ENCODE results near the gene NOC4L.

Gene NOC4L

GRCh38 chr12:132156573-132157325 is 12.5 kb downstream of the NOC4L start:
- Mint-ChIP-seq H3K27ac (no peak overlapping the region), H3K4me1 (peaks cover 11% of the 10 kb centered on the region), H3K36me3 (ENCODE audit: low read depth) (no peaks in the 10 kb centered on the region), H3K4me3 (no peak overlapping the region), H3K9me3 (no peaks in the 10 kb centered on the region), H3K27me3 (ENCODE audit: low read depth, poor library complexity) (peaks cover 5% of the 10 kb centered on the region)
- no peak for DNase-seq
- TF ChIP-seq CTCF (IDR thresholded peaks at IDR 0.05) = no peak

- TF ChIP-seq CTCF (IDR thresholded peaks at IDR 0.05) = no peak
- Mint-ChIP-seq H3K4me1 (peaks cover 11% of the 10 kb centered on the region), H3K36me3 (ENCODE audit: low read depth) (no peaks in the 10 kb centered on the region), H3K4me3 (no peak overlapping the region), H3K27ac (no peak overlapping the region), H3K9me3 (no peaks in the 10 kb centered on the region), H3K27me3 (ENCODE audit: low read depth, poor library complexity) (peaks cover 9% of the 10 kb centered on the region)
- DNase-seq = no peak
These were observed 13.6 kb downstream of the NOC4L start for GRCh38 chr12:132157733-132158409.

- no peaks in the 10 kb centered on the region for H3K9me3 Mint-ChIP-seq
- H3K4me3 Mint-ChIP-seq = no peak overlapping the region
- no peak for DNase-seq
- peaks cover 14% of the 10 kb centered on the region for H3K27me3 Mint-ChIP-seq (ENCODE audit: low read depth, poor library complexity)
- no peaks in the 10 kb centered on the region for H3K36me3 Mint-ChIP-seq (ENCODE audit: low read depth)
- H3K4me1 Mint-ChIP-seq = peaks cover 11% of the 10 kb centered on the region
- H3K27ac Mint-ChIP-seq = no peak overlapping the region
- no peak for TF ChIP-seq CTCF (IDR thresholded peaks at IDR 0.05)
These were observed 14.7 kb downstream of the NOC4L start for GRCh38 chr12:132158677-132159554.

DNA sequence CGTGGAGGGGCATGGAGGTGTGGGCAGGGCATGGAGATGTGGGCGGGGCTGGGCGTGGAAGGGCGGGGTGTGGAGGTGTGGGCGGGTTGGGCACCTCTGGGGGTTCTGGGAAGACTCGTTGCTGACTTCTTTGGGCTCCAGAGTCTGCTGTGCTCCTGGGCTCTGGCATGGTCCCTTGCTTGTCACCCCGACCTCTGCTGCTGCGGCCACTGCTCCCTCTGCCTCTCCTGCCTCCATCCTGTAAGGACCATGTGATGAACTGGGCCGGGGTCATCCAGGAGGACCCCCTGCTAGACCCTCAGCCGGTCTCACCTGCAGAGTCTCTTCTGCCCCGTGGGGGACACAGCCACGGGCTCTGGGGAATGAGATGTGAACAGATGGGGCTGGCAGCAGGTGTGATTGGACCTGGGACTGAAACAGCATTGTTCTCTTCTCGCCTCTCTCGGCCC is 15.3 kb downstream of the NOC4L start:
- Mint-ChIP-seq H3K27ac (no peak overlapping the region), H3K4me1 (peaks cover 5% of the 10 kb centered on the region)

GRCh38 chr12:132160016-132160415 is 15.8 kb downstream of the NOC4L start:
- TF ChIP-seq CTCF (IDR thresholded peaks at IDR 0.05) = no peak
- Mint-ChIP-seq H3K4me3 (no peak overlapping the region), H3K4me1 (peaks cover under 1% of the 10 kb centered on the region), H3K27me3 (ENCODE audit: low read depth, poor library complexity) (peaks cover 20% of the 10 kb centered on the region), H3K9me3 (no peaks in the 10 kb centered on the region), H3K36me3 (ENCODE audit: low read depth) (no peaks in the 10 kb centered on the region), H3K27ac (no peak overlapping the region)
- no peak for DNase-seq

More for the DNA sequence above, 15.3 kb downstream of the NOC4L start:
- Mint-ChIP-seq H3K36me3 (ENCODE audit: low read depth) (no peaks in the 10 kb centered on the region), H3K27me3 (ENCODE audit: low read depth, poor library complexity) (peaks cover 20% of the 10 kb centered on the region), H3K9me3 (no peaks in the 10 kb centered on the region), H3K4me3 (no peak overlapping the region)
- TF ChIP-seq CTCF (IDR thresholded peaks at IDR 0.05) = no peak
- DNase-seq = no peak
